HL-60 (cell line): ENCODE data around the gene SLC6A11.

Source experiments
- DNase-seq, 2 experiments: peaks; one replicate each; pipeline ENCODE4 v3.0.0-alpha.2; 2010 to 2020; ENCODE audit warnings: low read depth in 1 of 2, low spot score in 1 of 2
- H3K27ac ChIP-seq: fragments of 250-450 bp; sonication (Bioruptor Pico); replicated peaks from 2 replicates; pipeline ENCODE4 v1.5.1; 2020; ENCODE audit warnings: mild to moderate bottlenecking, moderate library complexity
- H3K27me3 ChIP-seq: fragments of 250-450 bp; sonication (Bioruptor Pico); 2 replicates; pipeline ENCODE4 v1.5.1; 2021; ENCODE audit warnings: mild to moderate bottlenecking, moderate library complexity; ENCODE audit not compliant: insufficient read depth, poor library complexity, severe bottlenecking
- H3K4me3 ChIP-seq: replicated peaks from 2 replicates; pipeline ENCODE4 v1.5.1; 2011; ENCODE audit warnings: mild to moderate bottlenecking, control low read depth, low read length; ENCODE audit not compliant: insufficient read depth
- GABPA ChIP-seq: IDR thresholded peaks from 2 replicates; pipeline ENCODE4 v1.6.1; 2012; ENCODE audit warnings: low read depth
- POLR2AphosphoS5 ChIP-seq: IDR thresholded peaks from 2 replicates; pipeline ENCODE4 v1.6.1; 2012; ENCODE audit warnings: low read depth
- SPI1 ChIP-seq: IDR thresholded peaks from 2 replicates; pipeline ENCODE4 v1.6.1; 2012; ENCODE audit warnings: low read depth, mild to moderate bottlenecking, borderline replicate concordance
- TF ChIP-seq, protein P1 (sequence below): IDR thresholded peaks from one replicate; pipeline ENCODE4 v1.5.1; 2011; ENCODE audit warnings: low read length, control low read depth, inconsistent platforms; ENCODE audit not compliant: insufficient read depth
- TF ChIP-seq, protein P2 (sequence below): IDR thresholded peaks from 2 replicates; pipeline ENCODE4 v1.6.1; 2012; ENCODE audit warnings: low read depth; ENCODE audit not compliant: insufficient replicate concordance

SLC6A11 gene

DNA sequence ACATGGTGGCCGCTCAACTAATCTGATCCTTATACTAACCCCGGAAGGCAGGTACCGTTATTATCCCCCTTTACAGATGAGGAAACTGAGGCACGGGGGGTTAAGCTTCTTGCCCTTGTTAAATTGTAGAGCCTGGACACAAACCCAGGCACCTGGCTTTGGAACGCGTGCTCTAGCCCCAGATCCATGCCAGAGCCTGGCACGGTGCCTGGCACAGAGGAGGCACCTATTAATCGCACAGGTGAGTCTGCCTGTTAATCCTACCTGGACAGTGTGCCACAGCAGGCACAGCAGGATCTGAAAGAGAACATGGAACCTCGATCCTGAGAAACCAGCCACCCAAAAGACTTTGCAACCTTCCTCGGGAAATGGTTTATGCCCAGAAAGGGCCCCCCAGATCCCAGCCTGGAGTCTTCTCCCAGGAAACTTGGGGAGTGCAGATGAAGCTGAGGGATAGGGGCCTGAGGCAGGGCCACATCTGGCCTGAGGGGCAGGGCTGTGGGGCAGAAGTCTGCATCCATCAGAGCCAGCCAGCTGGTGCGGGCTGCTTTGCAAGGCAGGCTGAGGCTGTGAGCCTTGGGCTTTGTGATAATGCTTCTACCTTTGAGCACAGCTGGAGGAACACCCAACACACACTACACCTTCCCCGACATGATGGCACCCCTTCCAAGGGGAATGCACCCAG, 121.3 kb downstream of the SLC6A11 start:
- Histone ChIP-seq H3K27ac (no peak overlapping the region), H3K27me3 (no peaks in the 10 kb centered on the region), H3K4me3 (no peak overlapping the region)
- no peak for DNase-seq
- TF ChIP-seq, protein P1, sequence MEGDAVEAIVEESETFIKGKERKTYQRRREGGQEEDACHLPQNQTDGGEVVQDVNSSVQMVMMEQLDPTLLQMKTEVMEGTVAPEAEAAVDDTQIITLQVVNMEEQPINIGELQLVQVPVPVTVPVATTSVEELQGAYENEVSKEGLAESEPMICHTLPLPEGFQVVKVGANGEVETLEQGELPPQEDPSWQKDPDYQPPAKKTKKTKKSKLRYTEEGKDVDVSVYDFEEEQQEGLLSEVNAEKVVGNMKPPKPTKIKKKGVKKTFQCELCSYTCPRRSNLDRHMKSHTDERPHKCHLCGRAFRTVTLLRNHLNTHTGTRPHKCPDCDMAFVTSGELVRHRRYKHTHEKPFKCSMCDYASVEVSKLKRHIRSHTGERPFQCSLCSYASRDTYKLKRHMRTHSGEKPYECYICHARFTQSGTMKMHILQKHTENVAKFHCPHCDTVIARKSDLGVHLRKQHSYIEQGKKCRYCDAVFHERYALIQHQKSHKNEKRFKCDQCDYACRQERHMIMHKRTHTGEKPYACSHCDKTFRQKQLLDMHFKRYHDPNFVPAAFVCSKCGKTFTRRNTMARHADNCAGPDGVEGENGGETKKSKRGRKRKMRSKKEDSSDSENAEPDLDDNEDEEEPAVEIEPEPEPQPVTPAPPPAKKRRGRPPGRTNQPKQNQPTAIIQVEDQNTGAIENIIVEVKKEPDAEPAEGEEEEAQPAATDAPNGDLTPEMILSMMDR: no peak
- TF ChIP-seq POLR2AphosphoS5 (no peak), SPI1 (no peak)
- TF ChIP-seq, protein P2, sequence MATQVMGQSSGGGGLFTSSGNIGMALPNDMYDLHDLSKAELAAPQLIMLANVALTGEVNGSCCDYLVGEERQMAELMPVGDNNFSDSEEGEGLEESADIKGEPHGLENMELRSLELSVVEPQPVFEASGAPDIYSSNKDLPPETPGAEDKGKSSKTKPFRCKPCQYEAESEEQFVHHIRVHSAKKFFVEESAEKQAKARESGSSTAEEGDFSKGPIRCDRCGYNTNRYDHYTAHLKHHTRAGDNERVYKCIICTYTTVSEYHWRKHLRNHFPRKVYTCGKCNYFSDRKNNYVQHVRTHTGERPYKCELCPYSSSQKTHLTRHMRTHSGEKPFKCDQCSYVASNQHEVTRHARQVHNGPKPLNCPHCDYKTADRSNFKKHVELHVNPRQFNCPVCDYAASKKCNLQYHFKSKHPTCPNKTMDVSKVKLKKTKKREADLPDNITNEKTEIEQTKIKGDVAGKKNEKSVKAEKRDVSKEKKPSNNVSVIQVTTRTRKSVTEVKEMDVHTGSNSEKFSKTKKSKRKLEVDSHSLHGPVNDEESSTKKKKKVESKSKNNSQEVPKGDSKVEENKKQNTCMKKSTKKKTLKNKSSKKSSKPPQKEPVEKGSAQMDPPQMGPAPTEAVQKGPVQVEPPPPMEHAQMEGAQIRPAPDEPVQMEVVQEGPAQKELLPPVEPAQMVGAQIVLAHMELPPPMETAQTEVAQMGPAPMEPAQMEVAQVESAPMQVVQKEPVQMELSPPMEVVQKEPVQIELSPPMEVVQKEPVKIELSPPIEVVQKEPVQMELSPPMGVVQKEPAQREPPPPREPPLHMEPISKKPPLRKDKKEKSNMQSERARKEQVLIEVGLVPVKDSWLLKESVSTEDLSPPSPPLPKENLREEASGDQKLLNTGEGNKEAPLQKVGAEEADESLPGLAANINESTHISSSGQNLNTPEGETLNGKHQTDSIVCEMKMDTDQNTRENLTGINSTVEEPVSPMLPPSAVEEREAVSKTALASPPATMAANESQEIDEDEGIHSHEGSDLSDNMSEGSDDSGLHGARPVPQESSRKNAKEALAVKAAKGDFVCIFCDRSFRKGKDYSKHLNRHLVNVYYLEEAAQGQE: no peak

DNA sequence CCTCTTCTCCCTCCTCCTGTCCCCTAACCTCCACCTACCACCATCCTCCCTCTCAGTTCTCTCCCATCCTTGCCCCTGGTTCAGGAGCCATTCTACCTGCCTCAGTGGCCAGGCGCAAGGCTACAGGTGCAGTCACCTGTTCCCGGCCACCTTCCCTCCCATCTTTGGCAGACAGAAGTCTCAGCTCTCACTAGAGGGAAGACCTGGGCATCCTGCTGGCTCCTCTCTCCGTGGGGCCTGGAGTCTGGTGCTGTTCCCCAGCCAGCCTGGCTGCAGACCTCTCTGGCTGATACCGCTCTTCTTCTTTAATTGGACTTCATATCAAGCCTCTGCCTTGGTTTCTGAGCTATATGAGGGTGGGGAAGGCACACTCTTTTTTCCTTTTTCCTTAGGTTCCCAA, 123.5 kb downstream of the SLC6A11 start:
- Histone ChIP-seq H3K27me3 (no peaks in the 10 kb centered on the region), H3K4me3 (no peak overlapping the region), H3K27ac (no peak overlapping the region)
- no peak for DNase-seq
- TF ChIP-seq, protein P1: no peak
- no peak for TF ChIP-seq GABPA
- no peak for TF ChIP-seq SPI1
- TF ChIP-seq, protein P2: no peak
- no peak for TF ChIP-seq POLR2AphosphoS5

DNA sequence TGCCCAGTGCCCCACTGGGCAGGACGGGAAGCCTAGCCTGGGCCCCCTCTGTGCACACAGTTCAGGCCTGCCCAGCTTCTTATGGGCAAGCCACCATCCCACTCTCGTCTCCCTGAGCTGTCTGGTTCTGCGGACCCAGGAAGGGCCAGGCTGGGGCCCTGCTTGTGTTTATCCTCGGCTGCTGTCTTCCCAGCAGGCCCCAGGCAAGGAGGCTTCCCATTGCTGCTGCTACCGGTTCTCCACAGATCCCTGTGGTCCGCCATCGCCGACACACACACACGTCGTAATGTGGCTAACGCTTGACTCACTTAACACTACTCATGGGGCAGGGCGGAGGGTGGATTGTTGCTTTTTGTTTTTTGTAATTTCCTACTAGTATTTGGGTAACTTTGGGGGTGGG, 124.1 kb downstream of the SLC6A11 start:
- Histone ChIP-seq H3K4me3 (no peak overlapping the region), H3K27ac (no peak overlapping the region)
- no peak for TF ChIP-seq SPI1
- TF ChIP-seq, protein P2: no peak
- TF ChIP-seq, protein P1: no peak
- TF ChIP-seq POLR2AphosphoS5: no peak
- TF ChIP-seq GABPA: no peak

More for the DNA sequence above, 124.1 kb downstream of the SLC6A11 start:
- DNase-seq: no peak
- no peaks in the 10 kb centered on the region for H3K27me3 ChIP-seq
